Endodermal cell (in vitro differentiated cells): Measurements from ENCODE around the gene SLC6A8. TPM values are rescaled to one million over a fixed set of nuclear protein-coding genes. Genes with fewer than 3 reads are reported as not detected.

Experiments used
- DNase-seq: peaks from one replicate; pipeline ENCODE4 v3.0.0-alpha.2; 2017
- H3K27ac ChIP-seq: 2 replicates; pipeline ENCODE4 v1.5.1; 2013; ENCODE audit warnings: mild to moderate bottlenecking, low read depth, low read length, moderate library complexity
- H3K27me3 ChIP-seq: 2 replicates; pipeline ENCODE4 v1.6.1; 2013; ENCODE audit warnings: mild to moderate bottlenecking, low read length, moderate library complexity; ENCODE audit not compliant: insufficient read depth, control insufficient read depth, poor library complexity, severe bottlenecking
- H3K36me3 ChIP-seq: 2 replicates; pipeline ENCODE4 v1.7.0; 2013; ENCODE audit warnings: mild to moderate bottlenecking, low read length, moderate library complexity; ENCODE audit not compliant: control insufficient read depth, insufficient read depth
- H3K4me1 ChIP-seq: one replicate; pipeline ENCODE4 v1.7.0; 2013; ENCODE audit warnings: low read length; ENCODE audit not compliant: control insufficient read depth, insufficient read depth
- H3K4me3 ChIP-seq: 2 replicates; pipeline ENCODE4 v1.5.1; 2013; ENCODE audit warnings: mild to moderate bottlenecking, low read length, moderate library complexity
- H3K9ac ChIP-seq: 2 replicates; pipeline ENCODE4 v1.6.1; 2013; ENCODE audit warnings: mild to moderate bottlenecking, low read length, moderate library complexity; ENCODE audit not compliant: poor library complexity, severe bottlenecking; ENCODE audit errors: extremely low read depth
- H3K9me3 ChIP-seq: 2 replicates; pipeline ENCODE4 v1.6.1; 2013; ENCODE audit warnings: mild to moderate bottlenecking, low read length, moderate library complexity; ENCODE audit not compliant: control insufficient read depth
- H3K27ac Mint-ChIP-seq: 2 replicates; pipeline ENCODE4 v1.8.0; 2020; ENCODE audit warnings: mixed read lengths
- H3K27me3 Mint-ChIP-seq: 2 replicates; pipeline ENCODE4 v1.8.0; 2021; ENCODE audit warnings: mild to moderate bottlenecking, mixed read lengths; ENCODE audit not compliant: insufficient read depth
- H3K36me3 Mint-ChIP-seq: 2 replicates; pipeline ENCODE4 v1.8.0; 2020; ENCODE audit warnings: low read depth, mixed read lengths
- H3K4me1 Mint-ChIP-seq: 2 replicates; pipeline ENCODE4 v1.8.0; 2020; ENCODE audit warnings: mixed read lengths
- H3K4me3 Mint-ChIP-seq: 2 replicates; pipeline ENCODE4 v1.8.0; 2020; ENCODE audit warnings: mild to moderate bottlenecking, moderate library complexity, mixed read lengths
- H3K9me3 Mint-ChIP-seq: 2 replicates; pipeline ENCODE4 v1.8.0; 2020; ENCODE audit warnings: mild to moderate bottlenecking, mixed read lengths
- CTCF ChIP-seq: fragments of 200-600 bp; sonication (generic); conservative IDR thresholded peaks from 2 replicates; pipeline ENCODE4 v1.5.0; 2021; ENCODE audit warnings: antibody characterized with exemption, mild to moderate bottlenecking
- WGBS, 2 experiments: methylation state at CpG; one replicate each; pipeline versions ENCODE4 v1.1.5 to v1.1.7; 2013; ENCODE audit warnings: missing lambda C conversion rate in 2 of 2, mixed read lengths in 1 of 2; ENCODE audit not compliant: insufficient coverage in 1 of 2, insufficient read length in 1 of 2; 5-methylcytosine and 5-hydroxymethylcytosine counted together
- total RNA-seq, 2 donors: library from RNA; stranded (reverse); fragmentation: NEBNext Ultra II Directional in 1 of 2; extraction: Animal tissue kit (Norgen Biotek cat#: 25700) in 1 of 2; gene quantifications; 2 replicates in 1 of 2; 3 replicates in 1 of 2; pipeline ENCODE4 v1.2.1, GENCODE V29; 2021

Gene SLC6A8
- total RNA-seq, 2 donors from 2014 or later: 57.6 to 121 TPM

- H3K9me3 Mint-ChIP-seq: peaks cover 68% of the 10 kb centered on the region
- TF ChIP-seq CTCF: no peak
Observed at GRCh38 chrX:153657161-153657560, 30.6 kb upstream of the SLC6A8 start.

GRCh38 chrX:153659268-153659667 is 28.5 kb upstream of the SLC6A8 start:
- Histone ChIP-seq H3K27me3 (peaks cover 20% of the 10 kb centered on the region), H3K9me3 (no peaks in the 10 kb centered on the region), H3K4me1 (no peaks in the 10 kb centered on the region), H3K27ac (no peak overlapping the region), H3K4me3 (no peak overlapping the region), H3K36me3 (no peaks in the 10 kb centered on the region), H3K9ac (no peak overlapping the region)
- no peak overlapping the region for H3K4me3 Mint-ChIP-seq
- TF ChIP-seq CTCF: no peak
- H3K9me3 Mint-ChIP-seq: peaks cover 57% of the 10 kb centered on the region
- DNase-seq: no peak
- H3K27ac Mint-ChIP-seq: no peak overlapping the region
- H3K36me3 Mint-ChIP-seq: no peaks in the 10 kb centered on the region
- no peaks in the 10 kb centered on the region for H3K4me1 Mint-ChIP-seq
- H3K27me3 Mint-ChIP-seq: peaks cover 37% of the 10 kb centered on the region
- no CpG with 5 or more reads among the region's 3 CpGs for WGBS, 2 experiments

More at GRCh38 chrX:153657161-153657560, 30.6 kb upstream of the SLC6A8 start:
- Histone ChIP-seq H3K9me3 (no peaks in the 10 kb centered on the region), H3K4me3 (no peak overlapping the region), H3K27me3 (peaks cover 18% of the 10 kb centered on the region), H3K9ac (no peak overlapping the region), H3K36me3 (no peaks in the 10 kb centered on the region), H3K4me1 (no peaks in the 10 kb centered on the region), H3K27ac (no peak overlapping the region)
- peaks cover 30% of the 10 kb centered on the region for H3K27me3 Mint-ChIP-seq
- WGBS, 2 experiments: 86 to 88% methylated on average over 4 to 9 of the region's 9 CpGs
- H3K36me3 Mint-ChIP-seq: no peaks in the 10 kb centered on the region
- H3K4me3 Mint-ChIP-seq: no peak overlapping the region
- H3K4me1 Mint-ChIP-seq: no peaks in the 10 kb centered on the region
- no peak overlapping the region for H3K27ac Mint-ChIP-seq
- DNase-seq: peak; percentile 8

- DNase-seq: peak; percentile 91
- peak; percentile 78 for TF ChIP-seq CTCF
- Mint-ChIP-seq H3K4me3 (no peak overlapping the region), H3K27me3 (peaks cover 58% of the 10 kb centered on the region), H3K9me3 (peaks cover 60% of the 10 kb centered on the region), H3K27ac (no peak overlapping the region), H3K36me3 (no peaks in the 10 kb centered on the region), H3K4me1 (no peaks in the 10 kb centered on the region)
- Histone ChIP-seq H3K27ac (no peak overlapping the region), H3K27me3 (peaks cover 23% of the 10 kb centered on the region), H3K4me3 (no peak overlapping the region), H3K9ac (no peak overlapping the region), H3K9me3 (no peaks in the 10 kb centered on the region), H3K4me1 (no peaks in the 10 kb centered on the region), H3K36me3 (no peaks in the 10 kb centered on the region)
- WGBS, 2 experiments: 0 to 8% methylated on average over 2 to 30 of the region's 31 CpGs
Observed at GRCh38 chrX:153662266-153662665, 25.5 kb upstream of the SLC6A8 start.
